Uterus (tissue), 4 donors: ENCODE data around the gene RNF2. TPM values are rescaled to one million over a fixed set of nuclear protein-coding genes. Genes with fewer than 3 reads are reported as not detected.

Experiments
- DNase-seq, 2 donors: peaks; one replicate each; pipeline ENCODE4 v3.0.0-alpha.2; 2019 to 2020
- H3K27ac ChIP-seq, 2 donors: fragments of 200-600 bp; sonication (generic); 1 replicate in 1 of 2; 2 replicates in 1 of 2; pipeline ENCODE4 v1.5.1; 2016 to 2018
- H3K27me3 ChIP-seq, 2 donors: fragments of 200-600 bp; sonication (generic); one replicate each; pipeline ENCODE4 v1.5.1; 2018 to 2019; ENCODE audit warnings: control low read depth in 1 of 2
- H3K36me3 ChIP-seq, 2 donors: fragments of 200-600 bp; sonication (generic); one replicate each; pipeline ENCODE4 v1.5.1; 2019; ENCODE audit warnings: control low read depth in 1 of 2
- H3K4me1 ChIP-seq, 2 donors: fragments of 200-600 bp; sonication (generic); one replicate each; pipeline ENCODE4 v1.5.1; 2018 to 2019; ENCODE audit warnings: control low read depth in 1 of 2
- H3K4me3 ChIP-seq, 2 donors: fragments of 200-600 bp; sonication (generic); 1 replicate in 1 of 2; 2 replicates in 1 of 2; pipeline ENCODE4 v1.5.1; 2018 to 2019; ENCODE audit warnings: mild to moderate bottlenecking in 1 of 2
- H3K9me3 ChIP-seq, 2 donors: fragments of 200-600 bp; sonication (generic); one replicate each; pipeline ENCODE4 v1.5.1; 2019; ENCODE audit warnings: control low read depth in 1 of 2
- POLR2A ChIP-seq, 2 donors: fragments of 450-650 bp; IDR thresholded peaks; one replicate each; pipeline ENCODE4 v1.6.1; 2016; ENCODE audit warnings: antibody characterized with exemption in 2 of 2, mild to moderate bottlenecking in 1 of 2, moderate library complexity in 1 of 2
- intact Hi-C: fragments of 100-400 bp; cut with DNase I; formaldehyde crosslinking; loops from one replicate; pipeline ENCODE4 v1.15.1; 2023; ENCODE audit warnings: low total_unique reads
- total RNA-seq, 4 donors: library from RNA; depleted of rRNA in 3 of 4; stranded (reverse); fragments of >200 nt in 3 of 4; gene quantifications; one replicate each; pipeline versions ENCODE4 v1.1.0 to v1.2.4, GENCODE V29; 2014 to 2023
- TF ChIP-seq, protein P1 (sequence below), 4 experiments: fragments of 200-600 bp in 2 of 4; fragments of 450-650 bp in 2 of 4; sonication (generic) in 2 of 4; IDR thresholded peaks; one replicate each; pipeline ENCODE4 v1.5.1; 2016 to 2019; ENCODE audit warnings: antibody characterized with exemption in 4 of 4, mild to moderate bottlenecking in 2 of 4, moderate library complexity in 1 of 4
- donor health status: DM: yes; HTN: yes; CAD: no.

The RNF2 gene
- total RNA-seq, 4 donors from 2014 or later: 20.9 to 52.8 (median 33.0) TPM

DNA sequence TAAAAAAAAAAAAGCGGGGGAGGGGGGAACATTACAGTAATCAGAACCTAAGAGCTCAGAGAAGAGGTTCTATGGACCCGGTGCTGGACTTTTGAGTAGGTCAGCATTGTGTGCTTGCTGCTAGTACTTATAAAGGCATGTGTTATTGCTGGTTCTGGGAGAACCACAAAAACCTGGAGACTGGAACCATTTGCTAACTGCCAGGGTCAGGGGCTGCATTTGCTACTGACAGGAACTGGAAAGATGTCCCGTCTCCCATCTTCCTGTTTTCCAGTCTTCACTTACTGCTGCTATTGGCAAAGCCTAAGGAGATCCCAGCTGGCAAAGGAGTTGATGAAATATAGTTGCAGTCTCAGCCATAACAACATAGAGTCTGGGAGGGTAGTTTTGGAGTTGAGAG, 4.3 kb downstream of the RNF2 start:
- no peak for DNase-seq
- TF ChIP-seq POLR2A (IDR thresholded peaks at IDR 0.05): no peak
- TF ChIP-seq, protein P1, sequence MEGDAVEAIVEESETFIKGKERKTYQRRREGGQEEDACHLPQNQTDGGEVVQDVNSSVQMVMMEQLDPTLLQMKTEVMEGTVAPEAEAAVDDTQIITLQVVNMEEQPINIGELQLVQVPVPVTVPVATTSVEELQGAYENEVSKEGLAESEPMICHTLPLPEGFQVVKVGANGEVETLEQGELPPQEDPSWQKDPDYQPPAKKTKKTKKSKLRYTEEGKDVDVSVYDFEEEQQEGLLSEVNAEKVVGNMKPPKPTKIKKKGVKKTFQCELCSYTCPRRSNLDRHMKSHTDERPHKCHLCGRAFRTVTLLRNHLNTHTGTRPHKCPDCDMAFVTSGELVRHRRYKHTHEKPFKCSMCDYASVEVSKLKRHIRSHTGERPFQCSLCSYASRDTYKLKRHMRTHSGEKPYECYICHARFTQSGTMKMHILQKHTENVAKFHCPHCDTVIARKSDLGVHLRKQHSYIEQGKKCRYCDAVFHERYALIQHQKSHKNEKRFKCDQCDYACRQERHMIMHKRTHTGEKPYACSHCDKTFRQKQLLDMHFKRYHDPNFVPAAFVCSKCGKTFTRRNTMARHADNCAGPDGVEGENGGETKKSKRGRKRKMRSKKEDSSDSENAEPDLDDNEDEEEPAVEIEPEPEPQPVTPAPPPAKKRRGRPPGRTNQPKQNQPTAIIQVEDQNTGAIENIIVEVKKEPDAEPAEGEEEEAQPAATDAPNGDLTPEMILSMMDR (IDR thresholded peaks at IDR 0.05): no peak
- Histone ChIP-seq H3K36me3 (no peaks in the 10 kb centered on the region), H3K27me3 (no peaks in the 10 kb centered on the region), H3K27ac (no peak overlapping the region), H3K4me3 (no peak overlapping the region), H3K9me3 (no peaks in the 10 kb centered on the region), H3K4me1 (peaks cover 0 to 9% of the 10 kb centered on the region in 2 donors)
- intact Hi-C loops: no loop called here

- TF ChIP-seq POLR2A (IDR thresholded peaks at IDR 0.05): no peak
- TF ChIP-seq, protein P1 (IDR thresholded peaks at IDR 0.05): no peak
- no peak overlapping the region for H3K27ac ChIP-seq
- intact Hi-C loops: no loop called here
- no peaks in the 10 kb centered on the region for H3K27me3 ChIP-seq
- H3K9me3 ChIP-seq: no peaks in the 10 kb centered on the region
- H3K4me1 ChIP-seq: peaks cover 0 to 9% of the 10 kb centered on the region in 2 donors
- no peak for DNase-seq
- H3K4me3 ChIP-seq: no peak overlapping the region
- H3K36me3 ChIP-seq: no peaks in the 10 kb centered on the region
Observed at GRCh38 chr1:185050823-185051451, 5.6 kb downstream of the RNF2 start.

DNA sequence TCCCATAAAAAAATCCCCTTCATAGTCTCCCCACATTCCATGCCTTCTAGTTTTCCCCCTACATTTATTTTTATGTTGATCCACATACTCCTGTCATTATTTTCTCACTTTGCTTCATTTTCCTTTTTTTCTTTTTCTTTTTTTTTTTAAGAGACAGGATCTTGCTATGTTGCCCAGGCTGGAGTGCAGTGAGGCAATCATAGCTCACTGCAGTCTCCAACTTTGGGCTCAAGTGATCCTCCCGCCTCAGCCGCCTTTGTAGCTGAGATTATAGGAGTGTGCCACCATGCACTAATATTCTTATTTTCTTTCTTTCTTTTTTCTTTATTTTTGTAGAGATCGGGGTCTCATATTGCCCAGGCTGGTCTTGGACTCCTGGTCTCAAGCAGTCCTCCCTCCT, 7.8 kb downstream of the RNF2 start:
- TF ChIP-seq, protein P1 (IDR thresholded peaks at IDR 0.05): no peak
- TF ChIP-seq POLR2A (IDR thresholded peaks at IDR 0.05): no peak
- Histone ChIP-seq H3K36me3 (no peaks in the 10 kb centered on the region), H3K27me3 (no peaks in the 10 kb centered on the region), H3K4me1 (no peaks in the 10 kb centered on the region), H3K4me3 (no peak overlapping the region), H3K27ac (no peak overlapping the region), H3K9me3 (no peaks in the 10 kb centered on the region)
- intact Hi-C loops: no loop called here
- DNase-seq: no peak

DNA sequence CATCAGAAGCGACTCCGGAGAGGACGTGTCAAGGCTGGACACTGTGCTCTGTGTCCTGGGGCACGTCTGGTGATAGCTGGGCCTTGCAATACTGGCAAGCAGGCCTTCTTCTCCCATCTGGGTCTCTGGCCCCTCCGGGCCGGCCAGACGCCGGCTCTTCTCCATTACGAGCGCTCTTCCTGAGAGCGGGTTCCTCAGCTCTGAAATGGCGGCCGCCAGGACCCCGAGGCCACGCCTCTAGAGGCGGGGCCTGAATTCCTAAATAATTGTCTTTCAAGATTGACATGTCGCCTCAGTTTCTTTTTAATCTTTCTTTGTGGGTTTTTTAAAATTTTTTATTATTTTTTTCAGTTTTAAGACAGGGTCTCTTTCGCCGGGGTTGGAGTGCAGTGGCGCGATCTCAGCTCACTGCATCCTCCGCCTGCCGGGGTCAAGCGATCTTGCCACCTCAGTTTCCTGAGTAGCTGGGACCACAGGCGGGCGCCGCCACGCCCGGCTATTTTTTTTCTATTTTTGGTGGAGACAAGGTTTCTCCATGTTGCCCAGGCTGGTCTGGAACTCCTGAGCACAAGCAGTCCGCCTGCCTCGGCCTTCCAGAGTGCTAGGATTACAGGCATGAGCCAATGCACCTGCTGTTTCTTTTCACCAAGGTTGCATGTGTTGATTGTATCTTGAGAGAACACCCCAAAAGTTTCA, 9.2 kb downstream of the RNF2 start:
- no peaks in the 10 kb centered on the region for H3K4me1 ChIP-seq
- H3K4me3 ChIP-seq: no peak overlapping the region
- H3K36me3 ChIP-seq: no peaks in the 10 kb centered on the region
- H3K27me3 ChIP-seq: no peaks in the 10 kb centered on the region
- intact Hi-C loops: no loop called here
- no peak overlapping the region for H3K27ac ChIP-seq
- H3K9me3 ChIP-seq: no peaks in the 10 kb centered on the region
- TF ChIP-seq, protein P1 (IDR thresholded peaks at IDR 0.05): no peak
- no peak for TF ChIP-seq POLR2A (IDR thresholded peaks at IDR 0.05)
- DNase-seq: no peak

GRCh38 chr1:185058110-185058509, 12.8 kb downstream of the RNF2 start:
- Histone ChIP-seq H3K27ac (no peak overlapping the region), H3K27me3 (no peaks in the 10 kb centered on the region), H3K4me3 (no peak overlapping the region), H3K4me1 (no peaks in the 10 kb centered on the region), H3K36me3 (no peaks in the 10 kb centered on the region), H3K9me3 (no peaks in the 10 kb centered on the region)
- TF ChIP-seq, protein P1 (IDR thresholded peaks at IDR 0.05): no peak
- TF ChIP-seq POLR2A (IDR thresholded peaks at IDR 0.05): no peak
- intact Hi-C loops: no loop called here
- no peak for DNase-seq
